Neural cell (in vitro differentiated cells): Measurements from ENCODE around the gene PDE4D. TPM values are rescaled to one million over a fixed set of nuclear protein-coding genes. Genes with fewer than 3 reads are reported as not detected.

Experiments
- H2AFZ ChIP-seq: fragments of 200-600, 300-800 bp; sonication (generic), shearing (Covaris generic); 2 replicates; pipeline ENCODE4 v1.6.0; 2014; ENCODE audit warnings: low read depth, mild to moderate bottlenecking, antibody characterized with exemption, low read length, moderate library complexity
- H3F3A ChIP-seq: fragments of 200-600 bp; shearing (Covaris generic); 2 replicates; pipeline ENCODE4 v1.6.1; 2016; ENCODE audit warnings: mild to moderate bottlenecking, moderate library complexity, mixed read lengths, antibody characterized with exemption, low read length; ENCODE audit not compliant: insufficient read depth, poor library complexity, severe bottlenecking
- H3K27ac ChIP-seq: fragments of 200-600, 300-800 bp; sonication (generic), shearing (Covaris generic); 2 replicates; pipeline ENCODE4 v1.5.1; 2014; ENCODE audit warnings: mild to moderate bottlenecking, low read length, moderate library complexity
- H3K27me3 ChIP-seq: fragments of 300-800, 200-600 bp; sonication (generic), shearing (Covaris generic); 2 replicates; pipeline ENCODE4 v1.6.0; 2014; ENCODE audit warnings: mild to moderate bottlenecking, low read depth, low read length, moderate library complexity; ENCODE audit not compliant: insufficient read depth
- H3K36me3 ChIP-seq: fragments of 300-800, 200-600 bp; sonication (generic), shearing (Covaris generic); 2 replicates; pipeline ENCODE4 v1.5.1; 2014; ENCODE audit warnings: mild to moderate bottlenecking, antibody characterized with exemption, low read length, moderate library complexity; ENCODE audit not compliant: insufficient read depth
- H3K4me2 ChIP-seq: fragments of 300-800, 200-600 bp; sonication (generic), shearing (Covaris generic); 2 replicates; pipeline ENCODE4 v1.6.0; 2014; ENCODE audit warnings: mild to moderate bottlenecking, low read length
- H3K4me3 ChIP-seq: fragments of 300-800, 200-600 bp; sonication (generic), shearing (Covaris generic); 2 replicates; pipeline ENCODE4 v1.5.1; 2014; ENCODE audit warnings: mild to moderate bottlenecking, low read length, moderate library complexity
- H3K79me2 ChIP-seq: fragments of 200-600 bp; shearing (Covaris generic); replicated peaks from 2 replicates; pipeline ENCODE4 v1.6.0; 2014; ENCODE audit warnings: mild to moderate bottlenecking, low read length, moderate library complexity; ENCODE audit not compliant: insufficient read depth
- H3K9ac ChIP-seq: fragments of 300-800, 200-600 bp; sonication (generic), shearing (Covaris generic); 2 replicates; pipeline ENCODE4 v1.6.1; 2016; ENCODE audit warnings: mild to moderate bottlenecking, low read length, mixed read lengths
- H3K9me2 ChIP-seq: fragments of 200-600 bp; shearing (Covaris generic); 2 replicates; pipeline ENCODE4 v1.6.1; 2016; ENCODE audit warnings: mild to moderate bottlenecking, low read length, mixed read lengths; ENCODE audit not compliant: insufficient read depth
- H3K9me3 ChIP-seq: fragments of 200-600, 300-800 bp; sonication (generic), shearing (Covaris generic); 2 replicates; pipeline ENCODE4 v1.6.1; 2016; ENCODE audit warnings: mild to moderate bottlenecking, mixed run types, low read length, moderate library complexity, mixed read lengths
- H4K20me1 ChIP-seq: fragments of 200-600 bp; shearing (Covaris generic); 2 replicates; pipeline ENCODE4 v1.6.1; 2016; ENCODE audit warnings: mild to moderate bottlenecking, mixed run types; ENCODE audit not compliant: insufficient read depth
- CTCF ChIP-seq: fragments of 450-650 bp; IDR thresholded peaks from 2 replicates; pipeline ENCODE4 v1.5.1; 2014; ENCODE audit warnings: antibody characterized with exemption, mild to moderate bottlenecking, moderate library complexity; ENCODE audit not compliant: poor library complexity, severe bottlenecking
- EP300 ChIP-seq: fragments of 450-650 bp; conservative IDR thresholded peaks from 2 replicates; pipeline ENCODE4 v1.6.1; 2014; ENCODE audit warnings: antibody characterized with exemption, mild to moderate bottlenecking, moderate library complexity; ENCODE audit not compliant: poor library complexity, severe bottlenecking
- EZH2 ChIP-seq: fragments of 200-600, 300-800 bp; shearing (Covaris generic), sonication (generic); IDR thresholded peaks from 2 replicates; pipeline ENCODE4 v1.6.1; 2014; ENCODE audit warnings: antibody characterized with exemption, low read length, borderline replicate concordance, mild to moderate bottlenecking; ENCODE audit not compliant: insufficient read depth, poor library complexity, severe bottlenecking
- MXI1 ChIP-seq: fragments of 450-650 bp; conservative IDR thresholded peaks from 2 replicates; pipeline ENCODE4 v1.6.1; 2014; ENCODE audit warnings: antibody characterized with exemption, mild to moderate bottlenecking; ENCODE audit not compliant: poor library complexity, severe bottlenecking
- POLR2AphosphoS5 ChIP-seq: IDR thresholded peaks from 2 replicates; pipeline ENCODE4 v1.6.1; 2012
- RAD21 ChIP-seq: fragments of 450-650 bp; conservative IDR thresholded peaks from 2 replicates; pipeline ENCODE4 v1.6.1; 2014; ENCODE audit warnings: antibody characterized with exemption, mild to moderate bottlenecking, moderate library complexity
- REST ChIP-seq: IDR thresholded peaks from 2 replicates; pipeline ENCODE4 v1.6.1; 2012; ENCODE audit warnings: borderline replicate concordance
- SMC3 ChIP-seq: fragments of 450-650 bp; conservative IDR thresholded peaks from 2 replicates; pipeline ENCODE4 v1.6.1; 2014; ENCODE audit warnings: antibody characterized with exemption, mild to moderate bottlenecking, moderate library complexity; ENCODE audit not compliant: poor library complexity
- TAF1 ChIP-seq: IDR thresholded peaks from 2 replicates; pipeline ENCODE4 v1.6.1; 2012; ENCODE audit warnings: low read depth
- polyA plus RNA-seq: library from polyadenylated mRNA; depleted of rRNA; stranded (reverse); fragments of >200 nt; gene quantifications from 2 replicates; pipeline ENCODE4 v1.2.3, GENCODE V29; 2014

Gene PDE4D
- polyA plus RNA-seq, 1 donor from 2014 or later = 42.8 TPM

GRCh38 chr5:59584858-59585846, 308.4 kb downstream of the PDE4D start:
- Histone ChIP-seq H3K27me3 (no peaks in the 10 kb centered on the region), H3F3A (peaks cover 3% of the 10 kb centered on the region), H4K20me1 (no peaks in the 10 kb centered on the region), H2AFZ (no peak overlapping the region), H3K36me3 (no peaks in the 10 kb centered on the region), H3K9me3 (no peaks in the 10 kb centered on the region), H3K4me3 (peak overlapping the region; percentile 71), H3K9me2 (no peaks in the 10 kb centered on the region), H3K79me2 (peaks cover 52% of the 10 kb centered on the region), H3K27ac (no peak overlapping the region), H3K9ac (peak overlapping the region; percentile 73), H3K4me2 (peak overlapping the region; percentile 70)
- TF ChIP-seq POLR2AphosphoS5 (no peak), TAF1 (no peak), EP300 (no peak), EZH2 (no peak), REST (no peak), SMC3 (no peak), CTCF (no peak), MXI1 (no peak), RAD21 (no peak)

GRCh38 chr5:59583810-59584562, 309.5 kb downstream of the PDE4D start:
- Histone ChIP-seq H2AFZ (no peak overlapping the region), H3K4me2 (peak overlapping the region; percentile 70), H3K9ac (no peak overlapping the region), H3K27ac (no peak overlapping the region), H3K9me2 (no peaks in the 10 kb centered on the region), H3K36me3 (no peaks in the 10 kb centered on the region), H3K9me3 (no peaks in the 10 kb centered on the region), H3K27me3 (no peaks in the 10 kb centered on the region), H3K4me3 (peak overlapping the region; percentile 71), H3F3A (peaks cover 3% of the 10 kb centered on the region), H4K20me1 (no peaks in the 10 kb centered on the region), H3K79me2 (peaks cover 52% of the 10 kb centered on the region)
- TF ChIP-seq POLR2AphosphoS5 (no peak), REST (no peak), SMC3 (no peak), MXI1 (no peak), RAD21 (no peak), TAF1 (no peak), EZH2 (no peak), EP300 (no peak), CTCF (no peak)
